Neuronal stem cell (in vitro differentiated cells): ENCODE results near the gene DIAPH2.

Experiments used
- DNase-seq: peaks from one replicate; pipeline ENCODE4 v3.0.0-alpha.2; 2013; ENCODE audit warnings: low spot score
- H2AFZ ChIP-seq: one replicate; pipeline ENCODE4 v1.6.1; 2013; ENCODE audit warnings: mild to moderate bottlenecking, low read length, inconsistent platforms
- H2AK5ac ChIP-seq: 2 replicates; pipeline ENCODE4 v1.6.1; 2013; ENCODE audit warnings: low read depth, mild to moderate bottlenecking, inconsistent platforms, low read length, moderate library complexity, mixed read lengths
- H2BK120ac ChIP-seq: 2 replicates; pipeline ENCODE4 v1.6.1; 2013; ENCODE audit warnings: low read depth, mild to moderate bottlenecking, inconsistent platforms, low read length, moderate library complexity, mixed read lengths
- H2BK12ac ChIP-seq: one replicate; pipeline ENCODE4 v1.6.1; 2013; ENCODE audit warnings: low read length, inconsistent platforms
- H2BK15ac ChIP-seq: 2 replicates; pipeline ENCODE4 v1.6.1; 2013; ENCODE audit warnings: mild to moderate bottlenecking, low read length, inconsistent platforms, mixed read lengths
- H2BK5ac ChIP-seq: one replicate; pipeline ENCODE4 v1.6.1; 2013; ENCODE audit warnings: inconsistent platforms, mild to moderate bottlenecking, low read length, moderate library complexity
- H3K14ac ChIP-seq: one replicate; pipeline ENCODE4 v1.6.1; 2013; ENCODE audit warnings: low read length, inconsistent platforms
- H3K18ac ChIP-seq: 2 replicates; pipeline ENCODE4 v1.6.1; 2013; ENCODE audit warnings: low read length, inconsistent platforms
- H3K23ac ChIP-seq: 2 replicates; pipeline ENCODE4 v1.6.1; 2013; ENCODE audit warnings: low read depth, mild to moderate bottlenecking, mixed read lengths, low read length, inconsistent platforms; ENCODE audit not compliant: poor library complexity
- H3K27ac ChIP-seq: replicated peaks from 3 replicates; pipeline ENCODE4 v1.5.1; 2013; ENCODE audit warnings: low read length, inconsistent platforms
- H3K27me3 ChIP-seq, 3 experiments: 2 replicates each; pipeline ENCODE4 v1.6.1; 2013; ENCODE audit warnings: low read length in 3 of 3, mild to moderate bottlenecking in 2 of 3, inconsistent platforms in 1 of 3, low read depth in 1 of 3, mixed read lengths in 1 of 3, moderate library complexity in 1 of 3; ENCODE audit not compliant: control insufficient read depth in 3 of 3, insufficient read depth in 3 of 3
- H3K36me3 ChIP-seq, 2 donors: replicated peaks in 1 of 2; 2 replicates each; pipeline ENCODE4 v1.6.1; 2013; ENCODE audit warnings: low read length in 2 of 2; ENCODE audit not compliant: control insufficient read depth in 2 of 2, insufficient read depth in 2 of 2
- H3K4ac ChIP-seq: 2 replicates; pipeline ENCODE4 v1.6.1; 2013; ENCODE audit warnings: inconsistent platforms, mild to moderate bottlenecking, low read length, moderate library complexity
- H3K4me1 ChIP-seq, 2 donors: 1 replicate in 1 of 2; 2 replicates in 1 of 2; pipeline ENCODE4 v1.6.1; 2013; ENCODE audit warnings: low read length in 2 of 2, low read depth in 1 of 2; ENCODE audit not compliant: control insufficient read depth in 2 of 2, insufficient read depth in 1 of 2
- H3K4me2 ChIP-seq: one replicate; pipeline ENCODE4 v1.6.1; 2013; ENCODE audit warnings: mild to moderate bottlenecking, low read length, inconsistent platforms; ENCODE audit not compliant: insufficient read depth, poor library complexity, severe bottlenecking
- H3K4me3 ChIP-seq, 2 donors: 2 replicates each; pipeline ENCODE4 v1.5.1; 2013; ENCODE audit warnings: low read length in 2 of 2, mild to moderate bottlenecking in 2 of 2, inconsistent platforms in 1 of 2, moderate library complexity in 1 of 2
- H3K79me1 ChIP-seq: one replicate; pipeline ENCODE4 v1.6.1; 2013; ENCODE audit warnings: low read depth, mild to moderate bottlenecking, inconsistent platforms, low read length, moderate library complexity
- H3K9ac ChIP-seq: one replicate; pipeline ENCODE4 v1.6.1; 2013; ENCODE audit warnings: mild to moderate bottlenecking, low read depth, low read length, inconsistent platforms; ENCODE audit not compliant: poor library complexity
- H3K9me3 ChIP-seq, 2 donors: replicated peaks in 1 of 2; 2 replicates each; pipeline versions ENCODE3 to v1.6.1; 2013; ENCODE audit warnings: low read length in 2 of 2, mild to moderate bottlenecking in 2 of 2, inconsistent platforms in 1 of 2, low read depth in 1 of 2, mixed read lengths in 1 of 2, moderate library complexity in 1 of 2; ENCODE audit not compliant: control insufficient read depth in 2 of 2, insufficient read depth in 1 of 2
- H4K8ac ChIP-seq: one replicate; pipeline ENCODE4 v1.6.1; 2013; ENCODE audit warnings: low read depth, mild to moderate bottlenecking, inconsistent platforms, low read length, moderate library complexity
- H4K91ac ChIP-seq: one replicate; pipeline ENCODE4 v1.6.1; 2013; ENCODE audit warnings: low read length, low read depth, mild to moderate bottlenecking, inconsistent platforms; ENCODE audit not compliant: poor library complexity
- WGBS, 2 donors: extraction: QIAGEN DNeasy Blood & Tissue Kit; methylation state at CpG; one replicate each; pipeline ENCODE4 v1.1.7; 2013; ENCODE audit warnings: missing lambda C conversion rate in 2 of 2, mixed read lengths in 1 of 2; ENCODE audit not compliant: insufficient read length in 2 of 2, insufficient replicate concordance in 1 of 2; ENCODE audit errors: extremely low coverage in 2 of 2; 5-methylcytosine and 5-hydroxymethylcytosine counted together

The DIAPH2 gene

DNA sequence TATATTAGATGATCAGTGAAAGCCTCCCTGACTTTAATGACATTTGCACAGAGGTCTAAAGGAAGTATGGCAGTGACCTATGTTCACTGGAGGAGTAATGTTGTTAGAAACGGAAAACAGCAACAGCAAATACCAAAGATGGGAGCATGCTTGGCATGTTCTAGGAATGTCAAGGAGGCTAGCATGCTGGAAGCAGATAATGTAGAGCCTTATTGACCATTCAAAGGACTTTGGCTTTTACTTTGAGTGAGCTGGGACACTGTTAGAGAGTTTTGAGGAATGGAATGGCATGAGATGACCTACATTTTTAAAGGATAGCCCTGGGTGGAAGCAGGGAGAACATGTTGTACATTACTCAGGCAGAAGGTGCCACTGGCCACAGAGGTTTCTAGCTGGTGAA lies 205.1 kb downstream of the DIAPH2 start:
- Histone ChIP-seq H3K4me2 (no peak overlapping the region), H3K4me3 (no peak overlapping the region), H2AK5ac (no peak overlapping the region), H3K9me3 (no peaks in the 10 kb centered on the region), H3K9ac (no peak overlapping the region), H2AFZ (no peak overlapping the region), H4K91ac (no peak overlapping the region), H3K14ac (no peak overlapping the region), H2BK120ac (no peak overlapping the region), H3K4me1 (no peaks in the 10 kb centered on the region), H3K4ac (no peak overlapping the region), H2BK5ac (no peak overlapping the region), H3K27me3 (no peaks in the 10 kb centered on the region), H3K36me3 (no peaks in the 10 kb centered on the region), H3K18ac (no peak overlapping the region), H2BK15ac (no peak overlapping the region), H3K79me1 (no peaks in the 10 kb centered on the region), H4K8ac (no peak overlapping the region), H3K23ac (no peak overlapping the region), H2BK12ac (no peak overlapping the region), H3K27ac (no peak overlapping the region)
- WGBS, 2 donors: no CpG with 5 or more reads among the region's 1 CpG
- DNase-seq: no peak

DNA sequence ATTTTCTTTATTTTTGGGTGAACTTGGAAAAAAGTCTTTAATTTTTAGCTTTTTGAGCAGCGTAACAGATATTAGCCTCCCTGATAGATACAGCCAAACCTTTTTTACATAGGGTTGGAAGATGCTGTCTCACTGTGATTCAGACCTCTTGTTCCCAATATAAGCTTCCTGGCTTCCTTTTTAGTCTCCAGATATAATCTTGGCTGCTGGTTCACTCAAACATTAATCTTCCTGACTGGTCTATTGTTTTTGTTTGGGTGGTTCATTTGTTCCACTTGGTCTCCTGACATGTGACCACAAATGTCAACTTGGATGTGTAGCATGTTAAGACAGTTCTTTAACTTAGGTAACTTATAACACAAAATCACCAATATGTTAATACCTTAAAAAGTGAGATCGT lies 222.1 kb downstream of the DIAPH2 start:
- no peak overlapping the region for H3K4me2 ChIP-seq
- no peak overlapping the region for H3K23ac ChIP-seq
- WGBS, 2 donors: no CpG with 5 or more reads among the region's 2 CpGs
- H3K18ac ChIP-seq: no peak overlapping the region
- no peak overlapping the region for H3K4me3 ChIP-seq
- no peak overlapping the region for H4K8ac ChIP-seq
- no peaks in the 10 kb centered on the region for H3K9me3 ChIP-seq
- H2AK5ac ChIP-seq: no peak overlapping the region
- H3K4me1 ChIP-seq: no peaks in the 10 kb centered on the region
- H4K91ac ChIP-seq: no peak overlapping the region
- H2BK12ac ChIP-seq: no peak overlapping the region
- no peak overlapping the region for H3K9ac ChIP-seq
- no peak overlapping the region for H2BK15ac ChIP-seq
- H3K27ac ChIP-seq: no peak overlapping the region
- no peak overlapping the region for H2AFZ ChIP-seq
- H3K79me1 ChIP-seq: no peaks in the 10 kb centered on the region
- H2BK5ac ChIP-seq: no peak overlapping the region
- no peak for DNase-seq
- H3K36me3 ChIP-seq: no peaks in the 10 kb centered on the region
- no peaks in the 10 kb centered on the region for H3K27me3 ChIP-seq
- no peak overlapping the region for H2BK120ac ChIP-seq
- H3K4ac ChIP-seq: no peak overlapping the region
- no peak overlapping the region for H3K14ac ChIP-seq

DNA sequence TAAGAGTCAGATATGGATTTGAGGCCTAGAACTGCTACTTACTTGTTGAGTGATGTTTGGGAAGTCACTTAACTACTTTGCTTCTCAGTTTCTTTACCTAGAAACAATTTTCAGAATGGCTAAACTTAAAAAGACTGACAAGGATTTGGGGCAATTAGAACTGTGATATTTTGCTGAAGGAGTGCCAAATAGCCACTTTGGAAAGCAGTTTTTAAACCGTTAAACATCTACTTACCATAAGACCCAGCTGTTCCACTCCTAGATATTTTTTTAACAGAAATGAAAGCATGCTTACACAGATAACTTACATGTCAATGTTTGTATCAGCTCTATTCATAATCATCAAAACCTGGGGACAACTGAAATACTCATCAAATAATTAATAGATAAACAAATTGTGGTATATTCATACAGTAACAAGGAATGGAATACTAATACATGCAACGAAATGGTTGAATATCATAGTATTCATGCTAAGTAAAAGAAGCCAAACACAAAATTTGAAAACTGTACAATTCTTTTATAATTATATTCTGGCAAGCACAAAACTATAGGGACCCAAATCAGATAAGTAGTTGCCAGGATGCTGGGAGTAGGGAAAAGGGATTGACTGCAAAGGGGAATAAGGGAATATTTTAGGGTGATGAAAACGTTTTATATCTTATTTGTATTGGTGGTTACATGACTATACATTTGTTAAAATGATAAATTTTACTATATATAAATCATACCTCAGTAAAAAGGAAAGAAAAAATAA lies 223.1 kb downstream of the DIAPH2 start:
- no peak overlapping the region for H3K4ac ChIP-seq
- H3K27me3 ChIP-seq: no peaks in the 10 kb centered on the region
- no peaks in the 10 kb centered on the region for H3K4me1 ChIP-seq
- H3K9ac ChIP-seq: no peak overlapping the region
- no peak overlapping the region for H4K8ac ChIP-seq
- H3K4me2 ChIP-seq: no peak overlapping the region
- H3K79me1 ChIP-seq: no peaks in the 10 kb centered on the region
- no peak for DNase-seq
- H2BK15ac ChIP-seq: no peak overlapping the region
- H3K27ac ChIP-seq: no peak overlapping the region
- H3K4me3 ChIP-seq: no peak overlapping the region
- no peak overlapping the region for H4K91ac ChIP-seq
- H3K18ac ChIP-seq: no peak overlapping the region
- no peak overlapping the region for H3K14ac ChIP-seq
- H2BK5ac ChIP-seq: no peak overlapping the region
- no peaks in the 10 kb centered on the region for H3K9me3 ChIP-seq
- no peak overlapping the region for H2BK120ac ChIP-seq
- H2AFZ ChIP-seq: no peak overlapping the region
- WGBS, 2 donors: no CpG with 5 or more reads among the region's 3 CpGs
- H3K36me3 ChIP-seq: no peaks in the 10 kb centered on the region
- H2AK5ac ChIP-seq: no peak overlapping the region
- no peak overlapping the region for H2BK12ac ChIP-seq
- H3K23ac ChIP-seq: no peak overlapping the region

DNA sequence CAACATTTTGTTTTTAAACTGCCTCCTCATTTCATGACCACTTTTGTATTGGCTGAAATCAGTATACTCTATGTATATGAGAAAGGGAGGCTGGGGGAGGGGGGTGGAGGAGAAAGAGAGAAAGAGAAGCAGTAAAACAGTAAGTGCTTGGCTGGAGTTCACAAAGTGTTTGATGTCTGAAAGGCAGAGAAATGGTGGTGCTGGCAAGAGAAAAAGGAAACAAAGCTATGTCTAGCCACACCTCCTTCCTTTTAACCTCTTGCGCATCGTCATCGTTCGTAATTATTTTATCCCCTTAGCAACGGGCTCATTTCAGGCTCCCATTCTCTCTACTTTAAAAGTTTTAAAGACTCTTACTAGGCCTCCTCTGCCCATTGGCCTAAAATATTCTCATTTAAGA lies 224.6 kb downstream of the DIAPH2 start:
- no peak overlapping the region for H2BK120ac ChIP-seq
- H3K4me3 ChIP-seq: no peak overlapping the region
- no peak for DNase-seq
- H2BK12ac ChIP-seq: no peak overlapping the region
- no peak overlapping the region for H4K91ac ChIP-seq
- H3K4me1 ChIP-seq: no peaks in the 10 kb centered on the region
- no peak overlapping the region for H2BK5ac ChIP-seq
- no peak overlapping the region for H3K14ac ChIP-seq
- H2AFZ ChIP-seq: peak overlapping the region; percentile 41
- no peak overlapping the region for H3K9ac ChIP-seq
- no peaks in the 10 kb centered on the region for H3K27me3 ChIP-seq
- H3K79me1 ChIP-seq: no peaks in the 10 kb centered on the region
- H3K4me2 ChIP-seq: no peak overlapping the region
- no peak overlapping the region for H3K4ac ChIP-seq
- no peaks in the 10 kb centered on the region for H3K36me3 ChIP-seq
- H3K23ac ChIP-seq: no peak overlapping the region
- H4K8ac ChIP-seq: no peak overlapping the region
- no peaks in the 10 kb centered on the region for H3K9me3 ChIP-seq
- H3K18ac ChIP-seq: no peak overlapping the region
- H2AK5ac ChIP-seq: no peak overlapping the region
- no peak overlapping the region for H3K27ac ChIP-seq
- no CpG with 5 or more reads among the region's 5 CpGs for WGBS, 2 donors
- no peak overlapping the region for H2BK15ac ChIP-seq
